Loucy (cell line): ENCODE results near the gene LACTB.

Experiments
- H2AFZ ChIP-seq: fragments of 200-600 bp; sonication (generic); 2 replicates; pipeline ENCODE4 v1.6.0; 2016; ENCODE audit warnings: antibody characterized with exemption, mild to moderate bottlenecking, low read length, moderate library complexity
- H3F3A ChIP-seq: fragments of 200-600 bp; 2 replicates; pipeline ENCODE4 v1.6.0; 2016; ENCODE audit warnings: antibody characterized with exemption, low read depth, mild to moderate bottlenecking
- H3K27me3 ChIP-seq: fragments of 200-600 bp; sonication (generic); 2 replicates; pipeline ENCODE4 v1.6.1; 2014; ENCODE audit warnings: low read length, mild to moderate bottlenecking; ENCODE audit not compliant: insufficient read depth, poor library complexity, severe bottlenecking
- H3K36me3 ChIP-seq: fragments of 200-600 bp; sonication (generic); 2 replicates; pipeline ENCODE4 v1.6.1; 2016; ENCODE audit warnings: low read length; ENCODE audit not compliant: insufficient read depth
- H3K4me1 ChIP-seq: fragments of 200-600 bp; sonication (generic); 2 replicates; pipeline ENCODE4 v1.5.1; 2014; ENCODE audit warnings: low read length, mild to moderate bottlenecking; ENCODE audit not compliant: insufficient read depth, poor library complexity, severe bottlenecking
- H3K4me2 ChIP-seq: fragments of 200-600 bp; sonication (generic); 2 replicates; pipeline ENCODE4 v1.6.0; 2014; ENCODE audit warnings: antibody characterized with exemption, low read length, low read depth, mild to moderate bottlenecking; ENCODE audit not compliant: poor library complexity, severe bottlenecking
- H3K4me3 ChIP-seq: fragments of 200-600 bp; sonication (generic); 2 replicates; pipeline ENCODE4 v1.5.1; 2014; ENCODE audit warnings: low read length, mild to moderate bottlenecking, mixed read lengths; ENCODE audit not compliant: poor library complexity, severe bottlenecking
- H3K79me2 ChIP-seq: fragments of 200-600 bp; sonication (generic); 2 replicates; pipeline ENCODE4 v1.6.1; 2014; ENCODE audit warnings: low read length; ENCODE audit not compliant: insufficient read depth
- H3K9ac ChIP-seq: fragments of 200-600 bp; sonication (generic); 2 replicates; pipeline ENCODE4 v1.6.0; 2014; ENCODE audit warnings: mild to moderate bottlenecking, low read depth, low read length, moderate library complexity; ENCODE audit not compliant: poor library complexity, severe bottlenecking
- H3K9me2 ChIP-seq: fragments of 200-600 bp; sonication (generic); replicated peaks from 2 replicates; pipeline ENCODE4 v1.6.1; 2016; ENCODE audit warnings: low read depth, low read length, mixed read lengths
- H3K9me3 ChIP-seq: fragments of 200-600 bp; sonication (generic); 2 replicates; pipeline ENCODE4 v1.6.1; 2014; ENCODE audit warnings: mild to moderate bottlenecking, antibody characterized with exemption, low read length, low read depth; ENCODE audit not compliant: insufficient read depth
- H4K20me1 ChIP-seq: fragments of 200-600 bp; sonication (generic); 2 replicates; pipeline ENCODE4 v1.6.0; 2014; ENCODE audit warnings: antibody characterized with exemption, low read length, mild to moderate bottlenecking; ENCODE audit not compliant: insufficient read depth, poor library complexity, severe bottlenecking
- EZH2phosphoT487 ChIP-seq: fragments of 200-600 bp; IDR thresholded peaks from 2 replicates; pipeline ENCODE4 v1.6.1; 2018; ENCODE audit warnings: antibody characterized with exemption, mild to moderate bottlenecking, moderate library complexity, borderline replicate concordance
- TF ChIP-seq, protein P1 (sequence below): fragments of 200-600 bp; sonication (generic); conservative IDR thresholded peaks from 2 replicates; pipeline ENCODE4 v1.5.1; 2014; ENCODE audit warnings: mild to moderate bottlenecking, antibody characterized with exemption, low read length

The LACTB gene

DNA sequence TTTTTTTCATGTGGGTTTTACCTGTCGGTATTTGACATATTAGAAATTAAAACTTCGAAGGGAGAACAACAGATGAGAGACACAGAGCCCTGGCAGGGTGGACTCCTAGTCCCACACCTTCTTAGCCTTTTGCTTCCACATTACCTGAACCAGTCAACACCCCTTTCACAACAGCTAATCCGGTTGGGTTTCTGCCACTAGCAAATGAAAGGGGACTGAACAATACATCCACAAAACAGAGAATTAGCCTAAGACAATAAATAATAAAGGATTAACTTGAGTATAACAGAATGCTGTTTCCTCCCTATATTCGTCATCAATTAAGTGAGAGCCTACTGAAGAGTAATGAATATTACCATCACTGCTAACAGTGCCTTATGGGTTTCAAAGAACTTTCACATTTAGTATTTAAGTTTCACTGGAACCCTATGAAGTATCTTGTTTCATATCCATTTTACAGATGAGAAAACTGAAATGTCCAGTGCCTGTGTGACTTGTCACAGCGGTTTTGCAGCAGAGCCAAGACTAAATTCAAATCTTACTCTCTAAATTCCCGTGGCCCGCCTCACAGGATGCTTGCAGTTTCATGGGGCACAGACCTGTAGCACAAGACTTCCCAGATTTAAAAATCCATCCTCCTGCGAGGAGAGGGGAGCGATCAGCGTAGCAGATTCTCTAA, 66.7 kb downstream of the LACTB start:
- H3K27me3 ChIP-seq, result no peaks in the 10 kb centered on the region
- peaks cover 34% of the 10 kb centered on the region for H3K4me1 ChIP-seq
- TF ChIP-seq, protein P1, sequence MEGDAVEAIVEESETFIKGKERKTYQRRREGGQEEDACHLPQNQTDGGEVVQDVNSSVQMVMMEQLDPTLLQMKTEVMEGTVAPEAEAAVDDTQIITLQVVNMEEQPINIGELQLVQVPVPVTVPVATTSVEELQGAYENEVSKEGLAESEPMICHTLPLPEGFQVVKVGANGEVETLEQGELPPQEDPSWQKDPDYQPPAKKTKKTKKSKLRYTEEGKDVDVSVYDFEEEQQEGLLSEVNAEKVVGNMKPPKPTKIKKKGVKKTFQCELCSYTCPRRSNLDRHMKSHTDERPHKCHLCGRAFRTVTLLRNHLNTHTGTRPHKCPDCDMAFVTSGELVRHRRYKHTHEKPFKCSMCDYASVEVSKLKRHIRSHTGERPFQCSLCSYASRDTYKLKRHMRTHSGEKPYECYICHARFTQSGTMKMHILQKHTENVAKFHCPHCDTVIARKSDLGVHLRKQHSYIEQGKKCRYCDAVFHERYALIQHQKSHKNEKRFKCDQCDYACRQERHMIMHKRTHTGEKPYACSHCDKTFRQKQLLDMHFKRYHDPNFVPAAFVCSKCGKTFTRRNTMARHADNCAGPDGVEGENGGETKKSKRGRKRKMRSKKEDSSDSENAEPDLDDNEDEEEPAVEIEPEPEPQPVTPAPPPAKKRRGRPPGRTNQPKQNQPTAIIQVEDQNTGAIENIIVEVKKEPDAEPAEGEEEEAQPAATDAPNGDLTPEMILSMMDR, result no peak
- no peak for TF ChIP-seq EZH2phosphoT487
- H3F3A ChIP-seq, result peaks cover 9% of the 10 kb centered on the region
- peaks cover 9% of the 10 kb centered on the region for H4K20me1 ChIP-seq
- H3K4me2 ChIP-seq, result peak overlapping the region; percentile 62
- peak overlapping the region; percentile 77 for H2AFZ ChIP-seq
- peak overlapping the region; percentile 88 for H3K4me3 ChIP-seq
- H3K9me2 ChIP-seq, result no peaks in the 10 kb centered on the region
- H3K9me3 ChIP-seq, result no peaks in the 10 kb centered on the region
- H3K79me2 ChIP-seq, result peaks cover 34% of the 10 kb centered on the region
- peak overlapping the region; percentile 59 for H3K9ac ChIP-seq
- H3K36me3 ChIP-seq, result no peaks in the 10 kb centered on the region

- Histone ChIP-seq H3K9ac (peak within 1 kb of the TSS; percentile 97), H3K4me3 (peak within 1 kb of the TSS; percentile 88), H3K4me2 (peak within 1 kb of the TSS; percentile 74), H3K79me2 (peaks cover 42% of the 10 kb centered on the region), H3K4me1 (peaks cover 37% of the 10 kb centered on the region), H3K9me2 (no peaks in the 10 kb centered on the region), H3K27me3 (no peaks in the 10 kb centered on the region), H3F3A (peaks cover 9% of the 10 kb centered on the region), H3K36me3 (no peaks in the 10 kb centered on the region), H3K9me3 (no peaks in the 10 kb centered on the region), H2AFZ (peak within 1 kb of the TSS; percentile 77), H4K20me1 (peaks cover 11% of the 10 kb centered on the region)
- TF ChIP-seq EZH2phosphoT487, result no peak
Observed at GRCh38 chr15:63188926-63189871, 67.5 kb downstream of the LACTB start, which contains the start of gene RAB8B. Gene RAB8B (plus strand): TSS chr15:63189606. CDS start chr15:63189625, 19 bp downstream.

GRCh38 chr15:63189941-63190768, 68.5 kb downstream of the LACTB start:
- peak overlapping the region; percentile 74 for H3K4me2 ChIP-seq

More at GRCh38 chr15:63189941-63190768, 68.5 kb downstream of the LACTB start:
- Histone ChIP-seq H4K20me1 (peaks cover 20% of the 10 kb centered on the region), H3K4me1 (peaks cover 47% of the 10 kb centered on the region), H3K9ac (peak overlapping the region; percentile 97), H3K36me3 (no peaks in the 10 kb centered on the region), H3K4me3 (peak overlapping the region; percentile 88), H3K27me3 (no peaks in the 10 kb centered on the region), H3K79me2 (peaks cover 52% of the 10 kb centered on the region), H3F3A (peaks cover 9% of the 10 kb centered on the region), H2AFZ (peak overlapping the region; percentile 70; the same call in 1 of the 2 replicates), H3K9me3 (no peaks in the 10 kb centered on the region), H3K9me2 (no peaks in the 10 kb centered on the region)
- TF ChIP-seq, protein P1, result no peak
- no peak for TF ChIP-seq EZH2phosphoT487
